Karpas-422 (cell line): Measurements from ENCODE around the gene TUNAR. TPM values are rescaled to one million over a fixed set of nuclear protein-coding genes. Genes with fewer than 3 reads are reported as not detected.

Experiments
- DNase-seq: peaks from one replicate; pipeline ENCODE4 v3.0.0-alpha.2; 2015
- H2AFZ ChIP-seq: fragments of 200-600 bp; sonication (generic); 2 replicates; pipeline ENCODE4 v1.6.1; 2014; ENCODE audit warnings: antibody characterized with exemption, low read length, mixed read lengths
- H3K27ac ChIP-seq: fragments of 200-600 bp; sonication (generic); 2 replicates; pipeline ENCODE4 v1.5.1; 2014; ENCODE audit warnings: mild to moderate bottlenecking, low read length, moderate library complexity
- H3K27me3 ChIP-seq: fragments of 200-600 bp; sonication (generic); 2 replicates; pipeline ENCODE4 v1.6.1; 2014; ENCODE audit warnings: low read length, mixed read lengths
- H3K36me3 ChIP-seq: fragments of 200-600 bp; sonication (generic); 2 replicates; pipeline ENCODE4 v1.6.1; 2014; ENCODE audit warnings: low read length, mixed read lengths; ENCODE audit not compliant: insufficient read depth
- H3K4me1 ChIP-seq: fragments of 200-600 bp; sonication (generic); 2 replicates; pipeline ENCODE4 v1.6.1; 2014; ENCODE audit warnings: mild to moderate bottlenecking, low read length, mixed read lengths
- H3K4me2 ChIP-seq: fragments of 200-600 bp; sonication (generic); 2 replicates; pipeline ENCODE4 v1.6.1; 2014; ENCODE audit warnings: low read length, low read depth, mild to moderate bottlenecking; ENCODE audit not compliant: poor library complexity, severe bottlenecking
- H3K4me3 ChIP-seq: fragments of 200-600 bp; sonication (generic); 2 replicates; pipeline ENCODE4 v1.5.1; 2014; ENCODE audit warnings: mild to moderate bottlenecking, antibody characterized with exemption, low read length, mixed read lengths
- H3K79me2 ChIP-seq: fragments of 200-600 bp; sonication (generic); 2 replicates; pipeline ENCODE4 v1.6.1; 2014; ENCODE audit warnings: mild to moderate bottlenecking, low read length, mixed read lengths
- H3K9ac ChIP-seq: fragments of 200-600 bp; sonication (generic); 2 replicates; pipeline ENCODE4 v1.6.0; 2014; ENCODE audit warnings: low read length
- H3K9me2 ChIP-seq: fragments of 200-600 bp; sonication (generic), shearing (Covaris generic); replicated peaks from 2 replicates; pipeline ENCODE4 v1.6.0; 2014; ENCODE audit warnings: mild to moderate bottlenecking, low read length, moderate library complexity; ENCODE audit not compliant: insufficient read depth
- H3K9me3 ChIP-seq: fragments of 300-700, 200-600 bp; sonication (generic); 2 replicates; pipeline ENCODE4 v1.6.1; 2014; ENCODE audit warnings: low read length, mixed read lengths
- H4K20me1 ChIP-seq: fragments of 200-600 bp; sonication (generic); 2 replicates; pipeline ENCODE4 v1.6.1; 2014; ENCODE audit warnings: mild to moderate bottlenecking, antibody characterized with exemption, low read length, low read depth; ENCODE audit not compliant: insufficient read depth
- total RNA-seq: library from RNA; depleted of rRNA; stranded (reverse); fragments of >200 nt; shearing (Covaris generic); gene quantifications from 2 replicates; pipeline ENCODE4 v1.2.3, GENCODE V29; 2014; ENCODE audit warnings: low replicate concordance

The TUNAR gene
- total RNA-seq, 1 experiment from 2014 or later, result not detected

DNA sequence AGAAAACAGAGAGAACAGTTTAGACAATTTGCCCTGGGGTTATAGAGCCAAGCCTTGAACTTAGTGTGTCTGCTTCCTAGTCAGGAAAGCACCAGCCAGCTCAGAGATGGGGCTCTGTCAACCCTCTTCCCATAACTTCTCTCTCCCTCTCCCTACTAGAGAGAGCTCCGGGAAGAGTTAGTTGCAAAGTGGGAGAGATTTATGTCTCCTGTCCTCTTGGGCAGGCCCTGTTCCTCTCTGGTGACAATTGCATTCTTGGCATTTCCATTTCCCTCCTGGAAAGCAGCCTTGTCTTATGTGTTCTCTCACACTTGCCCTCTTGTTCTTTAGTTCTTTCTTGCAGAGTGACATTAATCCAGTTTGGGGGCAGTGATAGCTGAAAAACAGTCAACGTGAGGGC, 42.1 kb upstream of the TUNAR start:
- no peaks in the 10 kb centered on the region for H3K9me3 ChIP-seq
- no peaks in the 10 kb centered on the region for H3K79me2 ChIP-seq
- no peak overlapping the region for H3K27ac ChIP-seq
- H3K4me2 ChIP-seq, result no peak overlapping the region
- no peak overlapping the region for H3K4me3 ChIP-seq
- H4K20me1 ChIP-seq, result no peaks in the 10 kb centered on the region
- H3K36me3 ChIP-seq, result no peaks in the 10 kb centered on the region
- H3K9me2 ChIP-seq, result no peaks in the 10 kb centered on the region
- H2AFZ ChIP-seq, result no peak overlapping the region
- no peaks in the 10 kb centered on the region for H3K4me1 ChIP-seq
- DNase-seq, result no peak
- H3K9ac ChIP-seq, result no peak overlapping the region
- 0 out of 2 replicates have a peak, but pooled peaks cover 2% of the 10 kb centered on the region for H3K27me3 ChIP-seq

DNA sequence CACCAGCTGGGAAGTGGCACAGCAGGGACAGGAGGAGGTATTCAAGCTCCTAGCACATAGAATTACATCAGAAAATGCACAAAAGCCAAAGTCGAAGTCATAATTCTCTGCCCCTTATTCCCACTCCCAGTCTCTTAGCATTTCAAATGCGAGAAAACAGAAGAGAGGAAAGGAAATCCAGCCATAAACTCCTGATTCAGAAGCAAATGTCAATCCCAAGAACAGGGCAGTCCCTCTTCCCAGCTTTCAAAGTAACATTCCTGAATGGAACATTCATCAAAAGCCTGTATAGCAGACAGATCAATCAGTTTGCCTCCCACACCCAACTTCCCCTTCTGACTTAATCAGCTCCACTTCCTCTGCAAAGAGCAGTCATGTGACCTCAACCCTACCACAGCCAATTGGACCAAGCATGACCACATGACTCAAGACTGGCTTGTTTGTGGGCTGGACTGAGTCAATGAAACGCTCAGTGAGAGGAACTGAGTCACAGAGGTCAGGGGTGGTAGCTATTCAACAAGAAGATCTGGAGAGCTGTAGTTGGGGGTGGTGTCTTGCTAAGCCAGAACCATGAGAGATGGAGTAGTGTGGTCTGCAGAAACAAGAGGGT, 41.4 kb upstream of the TUNAR start:
- Histone ChIP-seq H3K9me3 (no peaks in the 10 kb centered on the region), H3K36me3 (no peaks in the 10 kb centered on the region), H3K4me2 (no peak overlapping the region), H3K9me2 (no peaks in the 10 kb centered on the region), H3K4me3 (no peak overlapping the region), H3K9ac (no peak overlapping the region), H3K27me3 (0 out of 2 replicates have a peak, but pooled peaks cover 2% of the 10 kb centered on the region), H2AFZ (no peak overlapping the region), H3K4me1 (no peaks in the 10 kb centered on the region), H3K27ac (no peak overlapping the region), H3K79me2 (no peaks in the 10 kb centered on the region), H4K20me1 (no peaks in the 10 kb centered on the region)
- peak; percentile 46 for DNase-seq

DNA sequence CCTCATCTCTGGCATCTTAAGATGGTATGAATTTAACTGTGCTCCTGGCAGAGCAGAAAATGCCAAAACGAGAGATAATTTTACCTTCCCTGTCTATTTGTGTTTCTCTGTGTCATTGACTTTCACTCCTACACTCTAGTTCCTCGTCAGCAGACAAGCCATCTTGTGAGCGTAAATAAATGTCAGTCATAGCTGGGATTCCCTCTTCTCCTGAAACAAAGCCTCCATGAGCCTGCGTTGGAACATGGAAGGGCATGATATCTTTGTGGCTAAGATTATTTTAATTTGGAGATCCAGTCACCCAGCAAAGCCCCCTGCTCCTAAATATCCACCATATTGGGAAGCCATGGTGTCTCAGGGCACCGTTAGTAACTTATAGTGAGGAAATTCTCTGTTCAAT, 37.8 kb upstream of the TUNAR start:
- Histone ChIP-seq H2AFZ (no peak overlapping the region), H3K9me3 (no peaks in the 10 kb centered on the region), H3K36me3 (no peaks in the 10 kb centered on the region), H3K4me3 (no peak overlapping the region), H3K9me2 (no peaks in the 10 kb centered on the region), H3K9ac (no peak overlapping the region), H3K4me2 (no peak overlapping the region), H3K4me1 (no peaks in the 10 kb centered on the region), H3K79me2 (no peaks in the 10 kb centered on the region), H3K27ac (no peak overlapping the region), H3K27me3 (0 out of 2 replicates have a peak, but pooled peaks cover 2% of the 10 kb centered on the region), H4K20me1 (no peaks in the 10 kb centered on the region)
- DNase-seq, result no peak

DNA sequence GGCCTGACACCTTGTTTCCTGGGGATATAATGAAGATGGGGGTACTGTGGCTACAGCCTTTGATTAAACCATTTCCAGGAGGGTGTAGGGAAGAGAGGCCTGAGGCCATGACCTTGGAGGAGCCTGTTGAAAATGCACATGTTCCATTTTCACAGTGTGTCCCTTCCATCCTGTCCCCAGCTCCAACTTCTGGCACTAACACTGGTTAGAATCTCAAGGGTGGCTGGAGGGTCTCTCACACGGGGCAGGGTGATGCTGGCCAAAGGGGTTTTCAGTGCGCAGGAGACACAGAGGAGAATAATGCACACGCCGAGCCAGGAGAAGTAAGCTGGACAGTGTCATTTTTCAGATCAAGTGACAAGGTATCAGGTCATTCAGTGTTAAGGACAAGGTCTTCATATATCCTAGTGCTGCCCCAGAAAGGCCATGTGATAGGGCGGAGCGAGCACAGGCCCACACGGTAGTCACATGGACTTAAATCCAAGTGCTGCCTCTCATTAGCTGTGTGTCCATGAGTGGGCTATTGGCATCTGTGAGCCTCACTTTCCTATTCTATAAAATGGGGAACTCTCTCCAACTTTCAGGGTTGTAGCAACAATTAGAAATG, 36.4 kb upstream of the TUNAR start:
- Histone ChIP-seq H4K20me1 (no peaks in the 10 kb centered on the region), H3K27me3 (0 out of 2 replicates have a peak, but pooled peaks cover 2% of the 10 kb centered on the region), H2AFZ (no peak overlapping the region), H3K9me3 (no peaks in the 10 kb centered on the region), H3K9me2 (no peaks in the 10 kb centered on the region), H3K4me1 (no peaks in the 10 kb centered on the region), H3K4me2 (no peak overlapping the region), H3K4me3 (no peak overlapping the region), H3K79me2 (no peaks in the 10 kb centered on the region), H3K36me3 (no peaks in the 10 kb centered on the region), H3K27ac (no peak overlapping the region), H3K9ac (no peak overlapping the region)
- no peak for DNase-seq

DNA sequence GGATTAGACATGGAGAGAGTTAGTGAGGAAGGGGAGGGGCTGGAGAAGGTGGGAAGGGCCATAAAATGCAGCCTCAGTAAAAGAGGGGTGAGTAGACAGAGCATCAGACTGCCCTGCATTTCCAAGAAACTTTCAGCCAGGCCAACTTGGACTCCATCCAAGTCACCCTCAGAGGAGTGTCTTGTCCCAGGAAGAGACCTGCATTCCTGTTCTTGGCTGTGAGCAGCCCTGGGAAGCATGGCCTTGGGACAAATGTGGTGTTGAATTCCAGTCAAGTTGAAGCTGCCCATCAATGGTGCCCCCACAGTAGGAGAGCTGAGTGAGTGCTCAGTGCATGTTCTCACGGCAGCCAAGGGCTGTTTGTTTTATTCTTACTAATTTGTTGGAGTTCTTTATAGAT, 35.0 kb upstream of the TUNAR start:
- H2AFZ ChIP-seq, result no peak overlapping the region
- H3K4me3 ChIP-seq, result no peak overlapping the region
- no peaks in the 10 kb centered on the region for H3K79me2 ChIP-seq
- no peaks in the 10 kb centered on the region for H4K20me1 ChIP-seq
- H3K27me3 ChIP-seq, result no peaks in the 10 kb centered on the region
- no peak overlapping the region for H3K4me2 ChIP-seq
- no peaks in the 10 kb centered on the region for H3K4me1 ChIP-seq
- H3K9me3 ChIP-seq, result no peaks in the 10 kb centered on the region
- no peaks in the 10 kb centered on the region for H3K36me3 ChIP-seq
- H3K27ac ChIP-seq, result no peak overlapping the region
- H3K9ac ChIP-seq, result no peak overlapping the region
- no peak for DNase-seq
- H3K9me2 ChIP-seq, result no peaks in the 10 kb centered on the region

DNA sequence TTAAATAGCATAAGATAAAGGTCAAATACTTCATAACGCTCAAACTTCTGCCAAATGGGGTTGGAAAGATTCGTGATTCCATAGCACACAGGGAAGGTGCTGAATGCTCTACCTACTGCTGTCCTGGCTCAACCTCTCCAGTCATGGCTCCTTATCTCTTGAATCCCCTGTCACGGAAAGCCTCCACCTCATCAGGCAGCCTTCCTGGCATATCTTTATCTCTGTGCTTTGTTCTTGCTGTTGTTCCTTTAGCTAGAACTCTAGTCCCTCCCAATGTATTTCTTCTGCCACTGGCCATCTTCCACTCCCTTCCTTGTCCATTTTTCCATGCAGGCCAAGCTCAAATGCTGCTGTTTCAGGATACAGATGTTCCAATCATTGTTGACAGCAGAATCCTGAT, 26.9 kb upstream of the TUNAR start:
- Histone ChIP-seq H3K4me2 (no peak overlapping the region), H3K9me2 (no peaks in the 10 kb centered on the region), H3K9ac (no peak overlapping the region), H2AFZ (no peak overlapping the region), H3K4me3 (no peak overlapping the region), H3K79me2 (no peaks in the 10 kb centered on the region), H3K9me3 (no peaks in the 10 kb centered on the region), H3K4me1 (no peaks in the 10 kb centered on the region), H3K27me3 (no peaks in the 10 kb centered on the region), H4K20me1 (no peaks in the 10 kb centered on the region), H3K27ac (no peak overlapping the region), H3K36me3 (no peaks in the 10 kb centered on the region)
- no peak for DNase-seq

DNA sequence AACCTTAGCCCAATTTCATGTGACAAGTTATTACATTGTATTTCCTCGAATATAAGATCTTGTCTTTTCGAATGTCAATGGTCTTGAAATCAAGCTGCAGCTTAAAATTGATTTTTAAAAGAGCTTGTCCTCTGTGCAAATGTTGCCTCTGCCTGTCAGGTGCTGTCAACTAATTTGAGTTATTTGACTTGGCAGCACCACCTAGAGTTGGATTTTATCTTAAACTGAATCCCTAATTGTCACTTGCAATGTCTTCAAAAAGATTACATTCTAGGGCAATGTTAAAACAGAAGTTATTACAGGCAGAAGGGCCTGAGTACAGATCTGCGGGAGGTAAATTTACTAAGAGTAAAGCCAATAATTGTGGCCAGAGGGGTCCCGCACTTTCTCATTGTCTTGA, 26.2 kb upstream of the TUNAR start:
- Histone ChIP-seq H3K27me3 (no peaks in the 10 kb centered on the region), H3K9me2 (no peaks in the 10 kb centered on the region), H3K9me3 (no peaks in the 10 kb centered on the region), H3K4me1 (no peaks in the 10 kb centered on the region), H2AFZ (no peak overlapping the region), H3K4me2 (no peak overlapping the region), H4K20me1 (no peaks in the 10 kb centered on the region), H3K79me2 (no peaks in the 10 kb centered on the region), H3K9ac (no peak overlapping the region), H3K4me3 (no peak overlapping the region), H3K36me3 (no peaks in the 10 kb centered on the region), H3K27ac (no peak overlapping the region)
- no peak for DNase-seq

DNA sequence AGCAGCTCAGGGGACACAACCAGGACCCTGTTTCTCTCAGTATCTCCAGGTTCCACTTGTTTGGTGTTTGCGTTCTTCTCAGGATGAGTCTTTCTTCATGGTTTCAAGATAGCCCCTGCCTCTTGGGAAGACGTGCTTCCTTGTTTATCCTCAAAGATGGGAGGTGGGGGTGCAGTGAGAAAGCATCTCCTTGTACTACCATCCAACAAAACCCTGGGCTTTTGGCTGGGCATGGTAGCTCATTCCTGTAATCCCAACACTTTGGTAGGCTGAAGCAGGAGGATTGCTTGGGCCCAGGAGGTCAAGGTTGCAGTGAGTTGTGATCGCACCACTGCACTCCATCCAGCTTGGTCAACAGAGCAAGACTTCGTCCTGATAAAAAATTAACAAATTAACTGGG, 21.0 kb upstream of the TUNAR start:
- H3K27ac ChIP-seq, result no peak overlapping the region
- H3K79me2 ChIP-seq, result no peaks in the 10 kb centered on the region
- H2AFZ ChIP-seq, result no peak overlapping the region
- no peaks in the 10 kb centered on the region for H3K27me3 ChIP-seq
- no peak overlapping the region for H3K4me3 ChIP-seq
- no peaks in the 10 kb centered on the region for H3K4me1 ChIP-seq
- no peaks in the 10 kb centered on the region for H3K36me3 ChIP-seq
- H3K9me2 ChIP-seq, result no peaks in the 10 kb centered on the region
- no peak overlapping the region for H3K9ac ChIP-seq
- H4K20me1 ChIP-seq, result no peaks in the 10 kb centered on the region
- no peak overlapping the region for H3K4me2 ChIP-seq
- DNase-seq, result no peak
- H3K9me3 ChIP-seq, result no peaks in the 10 kb centered on the region
